GM20431 (cell line): ENCODE data around the gene TLR5.

Experiments used
- in situ Hi-C: fragments of 300-500 bp; cut with MseI, MboI; formaldehyde crosslinking; loops from one replicate; pipeline ENCODE4 v1.15.0; 2020; ENCODE audit warnings: low sequenced_read_pairs; ENCODE audit not compliant: unreplicated experiment

TLR5 gene

DNA sequence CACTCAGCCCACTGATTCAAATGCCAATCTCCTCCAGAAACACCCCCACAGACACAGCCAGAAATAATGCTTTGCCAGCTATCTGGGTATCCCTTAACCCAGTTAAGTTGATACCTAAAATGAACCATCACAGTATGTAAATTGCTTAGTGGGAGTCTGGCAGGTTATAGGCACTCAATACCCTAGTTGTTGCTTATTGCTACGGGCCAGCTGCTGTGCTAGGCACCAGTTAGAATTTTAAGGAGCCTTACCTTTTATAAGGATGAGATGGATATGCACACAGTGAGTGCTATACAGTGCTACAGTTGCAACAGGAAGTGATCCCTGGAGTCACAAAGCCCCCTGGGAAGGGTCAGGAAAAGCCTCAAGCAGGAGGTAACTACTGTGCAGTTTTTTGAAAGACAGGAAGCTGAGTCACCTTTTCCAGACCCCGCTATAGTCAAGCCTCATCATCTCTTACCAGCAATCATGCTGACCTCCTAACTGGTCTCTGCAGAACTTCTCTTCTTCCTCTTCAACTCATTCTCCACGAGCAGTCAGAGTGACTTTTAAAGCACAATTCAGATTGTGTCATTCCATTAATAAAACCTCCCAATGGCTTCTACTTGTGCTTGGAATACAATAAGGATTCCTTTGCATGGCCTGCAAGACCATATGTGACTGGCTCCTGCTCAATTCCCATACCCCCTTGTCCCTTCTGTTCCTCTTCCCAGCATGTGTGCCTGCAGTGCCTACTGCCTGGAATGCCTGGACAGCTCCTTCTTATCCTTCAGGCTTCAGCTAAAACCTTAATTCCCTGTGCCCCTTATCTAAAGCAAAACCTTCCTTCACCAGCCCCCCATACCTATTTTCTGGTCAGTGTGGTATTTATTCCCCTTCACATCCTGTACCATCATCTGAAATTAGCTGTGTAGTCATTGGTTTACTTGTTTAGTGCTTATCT lies 10.4 kb upstream of the TLR5 start:
- in situ Hi-C loops = no loop called here

DNA sequence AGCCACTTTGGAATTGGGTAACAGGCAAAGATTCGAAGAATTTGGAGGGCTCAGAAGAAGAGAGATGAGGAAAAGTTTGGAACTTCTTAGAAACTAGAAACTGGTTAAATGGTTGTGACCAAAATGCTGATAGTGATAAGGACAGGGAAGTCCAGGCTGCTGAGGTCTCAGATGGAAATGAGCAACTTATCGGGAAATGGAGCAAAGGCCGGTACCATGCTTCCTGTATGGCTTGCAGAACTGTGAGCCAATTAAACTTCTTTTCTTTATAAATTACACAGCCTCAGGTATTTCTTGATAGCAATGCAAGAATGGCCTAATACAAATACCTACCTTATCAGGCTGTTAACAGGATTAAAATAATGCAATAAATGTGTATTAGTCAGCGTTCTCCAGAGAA lies 9.4 kb upstream of the TLR5 start:
- in situ Hi-C loops = no loop called here

DNA sequence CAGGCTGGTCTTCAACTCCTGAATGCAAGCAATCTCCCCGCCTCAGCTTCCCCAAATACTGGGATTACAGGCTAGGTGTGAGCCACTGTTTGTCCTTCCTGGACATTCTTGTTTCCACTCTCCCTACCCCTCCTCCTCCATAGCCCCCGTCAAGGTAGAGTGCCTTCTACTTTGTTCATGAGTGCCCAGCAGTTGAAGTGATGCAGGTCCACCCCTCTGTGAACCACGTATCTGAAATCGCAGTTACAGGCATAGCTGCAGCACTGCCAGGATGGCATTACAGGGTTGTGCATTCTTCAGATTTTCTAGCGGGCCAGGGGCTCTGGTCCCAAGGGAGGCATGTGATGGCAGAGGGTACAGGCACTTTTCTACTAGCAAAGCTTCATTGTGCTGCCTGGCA lies 7.4 kb upstream of the TLR5 start:
- in situ Hi-C loops = no loop called here

DNA sequence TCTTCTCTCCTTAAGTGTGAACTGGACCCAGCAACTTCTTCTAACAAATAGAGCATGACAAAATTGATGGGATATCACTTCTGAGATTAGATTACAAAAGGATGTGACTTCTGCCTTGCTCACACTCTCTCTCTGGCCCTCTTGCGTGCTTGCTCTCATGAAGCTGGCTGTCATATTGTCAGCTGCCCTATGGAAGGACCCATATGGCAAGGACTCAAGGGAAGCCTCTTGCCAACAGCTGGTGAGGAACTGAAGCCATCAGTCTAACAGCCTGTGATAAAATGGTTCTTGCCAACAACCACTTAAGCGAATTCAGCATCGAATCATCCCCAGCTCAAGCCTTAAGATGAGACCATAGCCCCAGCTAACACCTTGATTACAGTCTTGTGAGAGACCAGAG lies 4.8 kb upstream of the TLR5 start:
- in situ Hi-C loops = no loop called here

DNA sequence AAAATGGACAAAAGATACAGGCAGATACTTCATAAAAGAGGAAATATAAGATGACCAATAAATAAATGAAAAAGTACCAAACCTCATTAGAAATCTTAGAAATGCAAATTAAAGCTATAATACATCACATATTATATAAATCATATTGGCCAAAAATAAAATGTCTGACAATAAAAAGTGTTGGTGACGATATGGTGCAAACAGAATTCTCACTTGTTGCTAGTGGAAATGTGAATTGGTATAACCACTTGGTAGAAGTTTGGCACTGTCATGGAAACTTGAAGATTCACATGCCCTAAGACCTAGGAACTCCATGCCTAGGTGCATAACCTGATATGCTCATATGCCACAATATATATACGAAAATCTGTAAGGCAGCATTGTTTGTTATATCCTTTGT lies 4.4 kb upstream of the TLR5 start:
- in situ Hi-C loops = no loop called here

DNA sequence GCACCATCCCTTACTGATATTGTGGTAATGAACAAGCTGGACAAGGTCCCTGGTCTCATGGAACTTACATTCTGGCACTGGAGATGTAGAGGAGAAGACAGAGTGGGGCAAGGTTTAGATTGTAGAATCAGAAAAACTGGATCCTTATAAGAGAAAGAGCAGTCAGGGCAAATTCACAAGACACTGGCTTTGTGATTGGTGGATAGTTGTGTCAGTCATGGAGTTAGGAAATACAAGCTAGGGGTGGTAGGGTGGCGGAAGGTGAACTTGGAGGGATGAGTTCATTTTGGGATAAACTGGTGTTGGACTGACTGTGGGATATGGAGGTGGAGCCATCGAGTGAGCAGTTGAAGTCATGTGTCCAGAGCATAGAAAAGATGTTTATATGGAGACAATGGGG lies 3.7 kb upstream of the TLR5 start:
- in situ Hi-C loops = no loop called here

DNA sequence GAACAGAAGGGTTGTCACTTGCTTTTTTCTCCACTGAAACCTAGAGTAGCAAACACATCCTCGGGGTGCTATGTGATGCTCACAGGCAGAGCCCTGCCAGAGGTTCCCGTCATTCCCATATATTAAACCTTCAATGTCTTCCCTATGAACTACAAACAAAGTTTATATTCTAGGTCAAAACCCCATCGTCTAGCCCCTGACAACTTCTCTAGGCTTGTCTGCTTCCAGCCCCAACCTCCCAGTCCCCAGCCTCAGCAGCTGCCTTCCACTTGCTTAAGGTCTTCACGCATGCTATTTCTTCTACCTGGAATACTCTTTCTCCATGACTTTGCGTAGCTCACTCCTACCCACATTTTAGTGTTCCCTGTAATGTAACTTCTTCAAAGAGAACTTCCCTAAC lies 1.9 kb upstream of the TLR5 start:
- in situ Hi-C loops = no loop called here

DNA sequence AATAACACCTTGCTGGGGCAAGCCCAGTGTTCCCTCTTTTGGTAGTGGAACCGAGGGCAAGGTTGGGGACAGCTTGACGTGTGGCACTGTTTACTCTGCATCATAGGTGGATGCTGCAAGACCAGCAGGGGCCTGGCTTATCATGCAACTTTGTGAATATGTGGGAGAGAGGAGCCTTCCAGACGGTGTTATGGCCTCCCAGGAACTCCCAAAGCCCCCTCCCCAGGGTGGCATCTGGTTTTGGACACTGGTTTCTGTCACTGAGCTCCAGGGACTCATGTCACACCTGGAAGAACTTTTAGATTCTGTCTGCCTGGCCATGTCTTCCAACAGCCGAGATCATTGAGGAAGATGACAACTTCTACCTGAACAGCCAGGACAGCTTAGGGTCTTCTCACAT lies 1.4 kb upstream of the TLR5 start:
- in situ Hi-C loops = no loop called here

DNA sequence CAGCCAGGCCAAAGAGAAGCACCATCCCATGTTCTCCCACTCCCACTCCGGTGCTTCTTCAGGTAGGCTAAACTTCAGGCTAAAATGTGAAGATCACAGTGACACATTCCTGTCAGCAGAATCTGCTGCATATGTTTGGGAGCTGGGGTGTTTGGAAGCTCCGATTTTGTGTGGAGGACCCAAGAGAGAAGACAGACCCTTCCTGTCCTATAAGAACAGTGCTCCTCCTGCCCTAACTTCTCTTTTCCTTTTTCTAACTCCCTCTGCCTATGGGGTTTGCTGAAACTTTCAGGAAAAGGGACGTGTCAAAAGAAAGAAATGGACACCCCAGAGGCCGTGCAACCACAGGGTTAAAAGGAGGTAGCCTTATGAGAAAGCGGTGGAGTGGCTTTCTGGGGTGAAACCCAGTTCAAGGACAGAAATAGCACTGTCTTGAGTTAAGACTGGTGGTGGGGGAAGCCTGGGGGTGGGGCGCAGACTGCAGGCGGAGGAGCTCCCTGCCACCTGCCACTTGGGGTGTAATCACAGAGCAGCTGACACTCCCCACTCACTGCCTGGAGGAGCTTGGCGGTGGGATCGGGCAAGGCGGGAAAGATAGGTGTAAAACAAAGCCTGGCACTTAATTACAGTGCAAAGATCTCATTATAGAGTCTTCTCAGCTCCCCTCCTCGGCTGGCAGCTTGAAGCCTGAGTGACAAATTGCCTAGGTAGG lies 645 bp upstream of the TLR5 start:
- in situ Hi-C loops = no loop called here

DNA sequence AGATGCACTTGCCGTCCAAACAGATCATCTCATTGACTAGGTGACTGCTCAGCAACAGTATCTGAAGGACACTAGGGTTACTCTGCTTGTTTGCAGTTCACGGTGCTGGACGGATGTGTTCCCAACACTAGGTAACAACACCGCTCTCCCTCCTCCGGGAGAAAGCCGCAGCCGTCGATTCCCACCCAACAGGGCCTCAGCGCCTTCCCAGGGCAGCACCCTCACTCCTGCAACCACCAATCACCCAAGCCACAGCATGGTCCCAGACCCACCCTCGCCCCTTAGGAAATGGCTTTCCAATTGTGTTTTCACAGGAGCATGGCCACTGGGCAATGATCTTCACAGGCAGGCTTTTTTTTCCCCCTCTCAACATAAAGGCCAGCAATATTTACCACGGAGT lies 779 bp downstream of the TLR5 start:
- in situ Hi-C loops = no loop called here

DNA sequence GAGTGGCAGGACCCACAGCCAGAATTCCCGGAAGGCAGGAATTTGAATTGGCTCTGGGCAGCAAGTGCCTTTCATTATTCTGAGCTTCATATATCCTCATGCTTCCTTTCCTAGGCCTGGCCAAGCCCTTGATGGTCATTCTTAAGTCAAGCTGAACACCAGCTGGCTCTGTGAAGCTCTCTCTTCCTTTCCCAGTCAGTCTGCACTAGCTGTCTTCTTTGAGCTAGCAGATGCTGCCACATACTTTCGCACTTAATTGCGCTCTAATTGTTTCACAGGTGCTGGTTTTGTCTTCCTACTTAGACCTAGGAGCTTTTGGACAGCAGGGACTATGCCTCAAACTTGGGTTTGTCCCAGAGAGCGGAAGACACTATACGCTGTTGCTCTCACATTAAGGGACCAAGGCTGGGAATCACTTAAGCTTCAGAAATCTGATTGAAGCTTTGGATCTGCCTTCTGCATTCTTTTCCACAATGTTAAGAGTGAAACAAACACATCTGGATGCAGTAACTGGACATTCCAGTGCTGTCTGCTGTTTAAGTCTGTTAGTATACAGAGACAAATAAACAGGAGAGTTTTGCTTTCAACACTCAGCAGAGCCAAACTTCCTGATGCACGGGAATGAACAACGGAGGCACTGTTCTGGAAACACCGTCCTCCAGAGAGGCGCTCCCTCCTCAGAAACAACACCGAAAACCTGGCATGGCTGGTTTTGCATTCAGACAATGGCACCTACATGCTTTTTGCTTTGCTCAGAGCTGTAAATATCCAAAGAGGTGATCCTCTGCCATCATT lies 2.2 kb downstream of the TLR5 start:
- in situ Hi-C loops = no loop called here

DNA sequence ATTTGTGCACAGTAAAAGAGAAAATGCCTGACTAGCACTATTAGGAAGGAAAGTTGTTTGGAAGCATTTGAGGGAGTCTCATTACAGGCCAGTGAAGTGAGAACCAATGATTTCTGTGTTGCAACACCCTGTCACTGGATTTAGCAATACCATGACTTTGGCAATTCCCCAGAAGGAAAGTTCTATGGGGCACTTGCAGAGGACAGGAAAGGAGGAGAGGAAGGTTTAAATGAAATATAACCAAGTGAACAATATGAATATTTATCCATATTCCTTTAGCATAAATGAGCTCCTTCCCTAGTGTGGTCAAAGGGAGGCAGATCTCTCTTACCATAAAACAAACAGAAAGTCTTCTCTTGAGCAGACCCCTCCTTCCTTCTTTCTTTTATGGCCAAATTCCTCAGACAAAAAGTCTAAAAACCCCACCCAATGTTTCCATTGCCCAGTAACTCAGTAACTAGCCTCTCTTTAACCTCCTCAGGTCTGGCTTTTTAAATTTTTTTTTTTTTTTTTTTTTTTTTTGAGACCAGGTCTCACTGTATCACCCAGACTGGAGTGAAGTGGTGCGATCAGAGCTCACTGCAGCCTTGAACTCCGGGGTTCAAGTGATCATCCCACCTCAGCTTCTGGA lies 5.5 kb downstream of the TLR5 start:
- in situ Hi-C loops = loop anchor here (10.0 kb wide), 1 partner anchor 547 kb away; no protein-coding TSS in a partner anchor

DNA sequence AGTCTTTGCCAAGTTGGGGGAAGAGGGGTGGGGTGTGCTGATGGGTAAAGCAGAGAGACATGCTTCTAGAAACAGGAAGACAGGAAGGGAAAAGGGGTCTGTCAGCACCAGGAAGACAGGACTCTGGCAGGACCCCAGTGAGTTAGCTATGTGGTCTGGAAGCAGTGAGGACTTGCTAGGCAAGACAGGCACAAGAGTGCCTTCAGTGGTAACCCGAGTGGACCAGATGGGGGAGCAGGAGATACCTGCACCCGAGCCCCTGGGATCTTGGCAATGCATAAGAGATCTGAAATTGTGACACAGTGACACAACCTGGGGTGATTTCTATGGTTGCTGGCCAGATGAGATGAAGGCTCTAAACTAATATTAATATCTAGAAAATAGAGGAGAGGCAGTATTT lies 7.0 kb downstream of the TLR5 start:
- in situ Hi-C loops = loop anchor here (10.0 kb wide), 1 partner anchor 549 kb away; no protein-coding TSS in a partner anchor

DNA sequence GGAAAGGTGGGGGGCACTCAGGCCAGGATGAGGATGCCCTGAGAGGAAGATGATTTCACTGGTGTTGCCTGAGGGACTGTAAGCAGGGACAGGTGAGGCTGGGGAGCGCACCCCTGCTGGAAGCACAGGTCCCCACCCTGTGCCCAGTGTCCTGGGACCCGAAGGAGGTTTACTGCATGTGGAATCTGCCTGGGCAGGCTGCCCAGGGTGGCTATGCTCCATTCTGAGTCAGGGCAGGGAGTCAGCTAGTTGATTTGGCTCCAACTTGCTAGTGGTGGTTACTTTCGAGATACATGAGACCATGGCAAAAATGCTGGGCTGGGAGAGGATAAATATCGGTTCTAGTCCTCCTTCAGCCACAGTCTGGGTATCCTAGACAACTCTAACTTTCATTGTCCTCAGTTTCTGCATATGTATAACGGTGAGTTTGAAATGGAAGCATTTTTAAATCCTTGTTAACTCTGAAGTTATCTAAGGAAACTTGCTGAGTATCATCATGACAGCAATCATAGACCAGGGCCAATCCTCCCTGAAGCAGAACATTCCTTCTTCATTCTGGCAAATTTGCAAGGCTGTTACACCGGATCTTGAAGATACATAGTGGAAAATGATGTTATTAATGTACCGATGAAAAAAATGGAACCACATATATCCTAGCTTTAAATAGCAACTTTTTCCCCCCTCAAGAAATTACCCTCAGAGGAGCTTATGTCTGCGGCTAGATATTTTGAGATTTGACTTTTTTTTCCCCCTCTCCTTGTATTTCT lies 7.7 kb downstream of the TLR5 start:
- in situ Hi-C loops = loop anchor here (10.0 kb wide), 1 partner anchor 549 kb away; no protein-coding TSS in a partner anchor

DNA sequence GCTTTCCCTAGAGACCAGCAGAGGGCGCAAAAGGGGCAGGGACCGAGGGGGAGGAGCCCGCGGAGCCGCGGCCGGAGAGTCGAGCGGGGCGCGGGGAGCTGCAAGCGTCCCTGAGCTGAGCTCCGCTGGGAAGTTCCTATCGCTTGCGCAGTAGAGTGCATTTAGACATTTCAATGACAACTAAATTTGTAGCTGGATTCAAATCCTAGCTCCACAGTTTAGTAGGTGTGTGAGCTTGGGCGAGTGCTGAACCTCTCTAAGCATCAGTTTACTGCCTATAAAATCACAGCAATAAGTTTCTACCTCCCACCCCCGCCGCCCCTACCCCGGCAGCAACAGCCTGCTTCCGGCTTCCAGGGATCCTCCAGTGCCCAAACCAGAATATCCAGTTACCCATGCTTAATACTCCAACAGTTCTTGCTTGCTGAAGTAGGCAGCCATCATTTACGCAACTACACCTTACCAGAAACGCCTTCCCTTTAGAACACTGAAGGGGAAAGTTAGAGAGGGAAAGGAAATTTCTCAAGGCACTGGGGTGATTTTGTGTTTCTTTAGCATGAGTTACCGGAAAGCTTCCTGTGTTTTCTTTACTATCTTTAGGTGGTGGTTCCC lies 9.1 kb downstream of the TLR5 start:
- in situ Hi-C loops = loop anchor here (10.0 kb wide), 1 partner anchor 551 kb away; no protein-coding TSS in a partner anchor

DNA sequence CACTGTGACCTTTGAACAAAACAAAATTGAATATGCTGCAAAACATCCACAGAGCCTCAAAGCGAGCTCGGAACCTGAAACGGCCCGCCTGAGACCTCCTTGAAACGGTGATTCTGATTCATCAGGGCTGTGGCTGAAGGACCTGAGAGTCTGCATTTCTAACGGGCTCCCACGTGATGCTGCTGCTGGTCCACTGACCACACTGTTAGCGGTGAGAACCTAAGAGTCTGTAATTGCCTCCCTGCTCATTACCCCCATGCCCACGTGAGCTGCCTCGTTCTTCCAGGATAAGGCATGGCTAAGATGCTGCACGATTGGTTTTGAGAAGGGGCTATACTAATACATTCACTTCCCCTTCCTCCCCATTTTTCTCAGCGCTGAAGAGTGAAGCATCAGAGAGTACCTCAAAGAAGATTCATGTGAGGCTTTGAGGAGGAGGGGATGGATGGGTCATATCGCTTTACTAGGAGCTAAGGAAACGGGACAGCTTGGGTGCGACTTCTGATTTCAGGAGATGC lies 9.7 kb downstream of the TLR5 start:
- in situ Hi-C loops = loop anchor here (10.0 kb wide), 1 partner anchor 551 kb away; no protein-coding TSS in a partner anchor

DNA sequence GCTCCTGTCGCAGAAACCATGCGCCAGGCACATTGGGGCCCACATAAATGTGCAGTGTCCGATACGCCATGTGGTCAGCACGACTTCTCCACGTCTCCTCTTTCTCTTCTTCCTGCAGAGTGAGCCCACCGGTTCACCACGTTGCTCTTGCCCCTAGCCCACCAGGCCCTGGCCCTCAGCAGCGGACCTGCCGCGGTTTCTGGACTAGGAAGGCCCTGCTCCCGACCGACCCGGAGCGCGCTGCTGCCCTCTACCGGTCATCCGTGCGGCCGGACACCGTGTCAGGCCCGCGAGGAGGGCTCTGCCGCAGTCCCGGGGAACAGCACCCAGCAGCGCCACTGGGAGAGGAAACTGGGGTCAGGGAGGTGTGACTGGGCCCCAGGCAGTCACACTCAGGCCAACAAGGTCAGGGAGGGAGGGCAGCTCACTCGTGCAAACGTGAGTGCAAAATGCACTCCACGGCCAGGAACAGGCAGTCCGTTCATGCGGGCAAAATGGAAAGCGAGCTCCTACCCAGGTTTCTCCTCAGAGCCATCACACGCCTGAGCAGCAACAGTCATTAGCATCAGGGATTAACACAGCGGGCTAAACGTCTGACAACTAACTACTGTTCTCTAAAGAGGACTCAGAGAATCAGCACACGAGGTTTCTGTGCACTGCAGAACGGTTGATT lies 13.7 kb downstream of the TLR5 start:
- in situ Hi-C loops = no loop called here

DNA sequence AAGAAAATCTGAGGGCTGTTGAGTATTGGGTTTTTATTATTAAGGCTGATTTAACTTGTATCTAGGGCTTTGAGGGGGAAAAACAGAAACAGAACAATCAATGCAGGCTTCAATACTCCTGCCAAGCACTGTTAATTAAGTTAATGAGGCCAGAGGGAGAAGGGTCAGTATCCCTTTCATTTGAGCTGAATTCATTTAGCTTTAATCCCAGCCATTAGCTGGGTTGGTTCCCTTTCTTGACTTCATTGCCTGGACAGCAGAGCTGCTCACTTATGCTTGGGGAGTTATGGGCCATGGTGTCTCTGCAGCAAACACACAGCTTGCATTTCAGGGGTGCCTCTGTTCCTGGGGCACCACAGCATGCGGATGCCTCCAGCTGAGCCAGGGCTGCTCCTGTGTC lies 16.3 kb downstream of the TLR5 start:
- in situ Hi-C loops = no loop called here
